PFSK-1 (cell line): ENCODE measurements around the gene HSPA13.

Source experiments
- POLR2AphosphoS5 ChIP-seq: IDR thresholded peaks from 2 replicates; pipeline ENCODE4 v1.6.1; 2012; ENCODE audit warnings: low read depth, mild to moderate bottlenecking, control low read depth, low read length, moderate library complexity
- REST ChIP-seq, 2 experiments: IDR thresholded peaks; 2 replicates each; pipeline versions ENCODE4 v1.6.1 to v1.8.0; 2011 to 2012; ENCODE audit warnings: low read depth in 2 of 2, low read length in 2 of 2, control low read depth in 1 of 2, inconsistent platforms in 1 of 2, mild to moderate bottlenecking in 1 of 2, moderate library complexity in 1 of 2; ENCODE audit not compliant: insufficient read depth in 1 of 2
- TAF1 ChIP-seq: IDR thresholded peaks from 2 replicates; pipeline ENCODE4 v1.6.1; 2012; ENCODE audit warnings: low read length, control low read depth, borderline replicate concordance; ENCODE audit not compliant: insufficient read depth

GRCh38 chr21:14382486-14382834, 486 bp downstream of the HSPA13 start:
- no peak for TF ChIP-seq POLR2AphosphoS5
- TF ChIP-seq TAF1 = no peak
- no peak for TF ChIP-seq REST (IDR thresholded peaks at IDR 0.05; ENCODE audit: insufficient read depth in 1 of 2, low read depth in 2 of 2, low read length in 2 of 2)
